Ishikawa (cell line): ENCODE results near the gene ELF3.
A peak's percentile ranks its signal among the peaks of the same experiment; 100 is the strongest.

Experiments
- CEBPB ChIP-seq: IDR thresholded peaks from 2 replicates; pipeline ENCODE4 v1.6.1; 2012
- CREB1 ChIP-seq: IDR thresholded peaks from 2 replicates; pipeline ENCODE4 v1.6.1; 2012; ENCODE audit warnings: low read depth
- EGR1 ChIP-seq: IDR thresholded peaks from 2 replicates; pipeline ENCODE4 v1.6.1; 2012
- EP300 ChIP-seq: IDR thresholded peaks from 2 replicates; pipeline ENCODE4 v1.6.1; 2012; ENCODE audit warnings: borderline replicate concordance
- FOXM1 ChIP-seq: IDR thresholded peaks from 2 replicates; pipeline ENCODE4 v1.6.1; 2012; ENCODE audit warnings: low read depth, borderline replicate concordance
- MAX ChIP-seq: IDR thresholded peaks from 2 replicates; pipeline ENCODE4 v1.6.1; 2012
- NFIC ChIP-seq: IDR thresholded peaks from 2 replicates; pipeline ENCODE4 v1.6.1; 2012
- RAD21 ChIP-seq: IDR thresholded peaks from 2 replicates; pipeline ENCODE4 v1.6.1; 2012; ENCODE audit warnings: low read depth
- REST ChIP-seq: IDR thresholded peaks from 2 replicates; pipeline ENCODE4 v1.6.1; 2012; ENCODE audit warnings: low read depth, mild to moderate bottlenecking
- TAF1 ChIP-seq: IDR thresholded peaks from 2 replicates; pipeline ENCODE4 v1.6.1; 2012; ENCODE audit warnings: low read depth, mild to moderate bottlenecking
- TCF12 ChIP-seq: IDR thresholded peaks from 2 replicates; pipeline ENCODE4 v1.6.1; 2012; ENCODE audit warnings: low read depth
- TEAD4 ChIP-seq: IDR thresholded peaks from 2 replicates; pipeline ENCODE4 v1.6.1; 2012
- USF1 ChIP-seq: IDR thresholded peaks from 2 replicates; pipeline ENCODE4 v1.6.1; 2012
- YY1 ChIP-seq: IDR thresholded peaks from 2 replicates; pipeline ENCODE4 v1.6.1; 2012; ENCODE audit warnings: low read depth
- ZBTB7A ChIP-seq: IDR thresholded peaks from 2 replicates; pipeline ENCODE4 v1.6.1; 2012; ENCODE audit warnings: low read depth

The ELF3 gene

GRCh38 chr1:202009326-202010179 is 834 bp upstream of the ELF3 start:
- TF ChIP-seq RAD21 (peak; percentile 93), NFIC (peak; percentile 23; the same call in 1 of the 2 replicates), CREB1 (no peak)

GRCh38 chr1:202011994-202012393 is 1.6 kb downstream of the ELF3 start:
- no peak for TF ChIP-seq RAD21
- TF ChIP-seq ZBTB7A, result no peak

- TF ChIP-seq RAD21, result no peak
- no peak for TF ChIP-seq ZBTB7A
- TF ChIP-seq TAF1, result no peak
- no peak for TF ChIP-seq REST
- no peak for TF ChIP-seq CREB1
- TF ChIP-seq YY1, result no peak
- no peak for TF ChIP-seq EP300
- TF ChIP-seq FOXM1, result no peak
- no peak for TF ChIP-seq MAX
- TF ChIP-seq EGR1, result no peak
- no peak for TF ChIP-seq USF1
Observed at GRCh38 chr1:202012544-202013478, 2.4 kb downstream of the ELF3 start.

- no peak for TF ChIP-seq ZBTB7A
- TF ChIP-seq FOXM1, result no peak
- no peak for TF ChIP-seq TEAD4
- TF ChIP-seq YY1, result no peak
- TF ChIP-seq RAD21, result no peak
- TF ChIP-seq NFIC, result no peak
- TF ChIP-seq MAX, result no peak
- no peak for TF ChIP-seq EP300
- TF ChIP-seq CEBPB, result no peak
- no peak for TF ChIP-seq CREB1
- no peak for TF ChIP-seq USF1
Observed at GRCh38 chr1:202013603-202014002, 3.2 kb downstream of the ELF3 start.

GRCh38 chr1:202014060-202014459 is 3.7 kb downstream of the ELF3 start:
- TF ChIP-seq CEBPB (no peak), FOXM1 (no peak), REST (no peak), RAD21 (no peak), TCF12 (no peak), CREB1 (no peak), EGR1 (no peak), YY1 (no peak), USF1 (no peak), TEAD4 (no peak), TAF1 (no peak), MAX (no peak), ZBTB7A (no peak), NFIC (no peak), EP300 (no peak)
